ENCODE results near the gene MAB21L3. TPM values are rescaled to one million over a fixed set of nuclear protein-coding genes. Genes with fewer than 3 reads are reported as not detected.

The MAB21L3 gene
- total RNA-seq, 1 experiment from 2014 or later = not detected

GRCh38 chr1:116118471-116118870 is 7.3 kb downstream of the MAB21L3 start:
- H3K9me3 ChIP-seq (replicated peaks) = no peaks in the 10 kb centered on the region
- H3K36me3 ChIP-seq = no peaks in the 10 kb centered on the region
- DNase-seq (ENCODE audit: low read depth in 1 of 2, low spot score in 2 of 2) = no peak
- H3K4me1 ChIP-seq (replicated peaks) = peaks cover 19% of the 10 kb centered on the region
- no peak overlapping the region for H3K4me3 ChIP-seq
- H3K27me3 ChIP-seq (replicated peaks) = no peaks in the 10 kb centered on the region
- no peak overlapping the region for H3K27ac ChIP-seq

DNA sequence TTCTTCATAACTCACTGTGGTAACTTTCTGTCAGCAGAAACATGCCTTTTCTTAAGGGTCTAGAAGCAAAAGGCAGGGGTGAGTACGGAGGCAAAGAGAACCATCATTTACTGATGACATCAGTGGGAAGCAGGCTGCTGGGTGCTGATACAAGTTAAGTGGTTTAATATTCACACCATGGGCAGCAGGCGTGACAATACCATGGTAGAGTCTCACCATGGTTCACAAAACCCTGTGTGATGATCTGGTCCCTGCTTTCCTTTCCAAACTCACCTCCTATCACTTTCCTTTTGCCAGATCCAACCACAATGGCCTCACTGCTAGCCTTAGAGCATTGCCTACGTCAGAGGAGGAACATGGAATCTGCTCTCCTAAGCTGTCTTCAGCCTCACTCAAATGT is 8.7 kb downstream of the MAB21L3 start:
- no peak overlapping the region for H3K4me3 ChIP-seq
- DNase-seq (ENCODE audit: low read depth in 1 of 2, low spot score in 2 of 2) = no peak
- no peak overlapping the region for H3K27ac ChIP-seq
- no peaks in the 10 kb centered on the region for H3K27me3 ChIP-seq (replicated peaks)
- H3K4me1 ChIP-seq (replicated peaks) = peaks cover 17% of the 10 kb centered on the region
- H3K9me3 ChIP-seq (replicated peaks) = no peaks in the 10 kb centered on the region
- no peaks in the 10 kb centered on the region for H3K36me3 ChIP-seq

GRCh38 chr1:116122955-116123757 is 12.0 kb downstream of the MAB21L3 start:
- Histone ChIP-seq H3K4me1 (replicated peaks) (0 out of 2 replicates have a peak, but pooled peaks cover 3% of the 10 kb centered on the region), H3K36me3 (no peaks in the 10 kb centered on the region), H3K4me3 (no peak overlapping the region)

DNA sequence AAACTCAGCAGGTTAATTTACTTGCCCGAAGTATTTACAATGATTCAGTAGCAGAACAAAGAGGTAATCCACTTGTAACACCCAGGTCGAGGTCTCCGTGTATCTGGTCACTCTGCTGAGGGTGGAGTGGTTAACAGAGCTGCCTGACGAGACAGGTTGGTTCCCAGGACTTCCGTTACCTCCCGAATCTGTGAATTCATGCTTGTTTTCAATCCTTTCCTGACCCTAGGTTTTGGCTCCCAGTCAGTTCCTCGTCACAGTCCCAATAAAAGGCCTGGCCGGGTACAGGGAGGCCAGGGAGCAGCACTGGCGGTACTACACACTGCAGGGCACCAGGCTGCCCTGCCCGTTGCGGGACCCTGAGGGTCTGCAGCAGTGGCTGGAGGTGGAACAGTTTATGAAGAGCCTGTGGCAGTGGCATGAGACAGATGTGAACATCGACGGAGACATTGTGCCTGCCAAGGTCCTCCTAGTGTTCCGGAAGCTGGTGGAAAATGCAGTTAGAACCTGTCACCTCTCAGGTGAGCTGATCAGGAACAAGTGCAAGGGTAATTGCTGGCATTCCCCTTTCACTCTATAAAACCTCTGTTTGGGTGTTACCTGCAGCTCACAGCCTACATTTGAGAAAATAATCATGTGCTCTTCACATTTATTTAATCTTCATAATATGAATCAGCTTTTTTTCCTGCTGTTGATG is 12.8 kb downstream of the MAB21L3 start:
- H3K36me3 ChIP-seq = no peaks in the 10 kb centered on the region
- no peak overlapping the region for H3K27ac ChIP-seq
- DNase-seq (ENCODE audit: low read depth in 1 of 2, low spot score in 2 of 2) = no peak
- no peak overlapping the region for H3K4me3 ChIP-seq
- peaks cover 2% of the 10 kb centered on the region for H3K27me3 ChIP-seq (replicated peaks)
- 0 out of 2 replicates have a peak, but pooled peaks cover 3% of the 10 kb centered on the region for H3K4me1 ChIP-seq (replicated peaks)
- H3K9me3 ChIP-seq (replicated peaks) = no peaks in the 10 kb centered on the region

More at GRCh38 chr1:116122955-116123757, 12.0 kb downstream of the MAB21L3 start:
- H3K27ac ChIP-seq = no peak overlapping the region
- DNase-seq (ENCODE audit: low read depth in 1 of 2, low spot score in 2 of 2) = peak; percentile 42 to 71
- H3K27me3 ChIP-seq (replicated peaks) = peaks cover 2% of the 10 kb centered on the region
- H3K9me3 ChIP-seq (replicated peaks) = no peaks in the 10 kb centered on the region

DNA sequence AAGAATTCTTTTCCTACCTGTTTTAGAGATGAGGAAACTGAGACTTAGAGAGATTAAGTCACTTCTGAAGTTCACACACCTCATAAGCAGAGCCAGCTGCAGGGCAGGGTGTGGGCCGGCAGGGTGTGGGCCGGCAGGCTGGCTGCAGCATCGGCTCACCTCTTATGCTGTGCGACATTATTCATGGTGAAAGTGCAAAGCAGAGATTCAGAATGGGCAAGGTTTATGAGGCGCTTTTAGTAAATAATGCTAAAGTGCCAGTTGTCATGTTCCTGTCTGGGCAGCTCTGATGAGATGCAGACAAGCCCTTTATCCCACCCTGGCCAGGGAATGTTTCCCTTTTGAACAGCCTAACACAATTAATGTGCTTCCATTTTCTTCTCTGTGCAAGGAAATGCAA is 14.6 kb downstream of the MAB21L3 start:
- Histone ChIP-seq H3K4me3 (no peak overlapping the region), H3K36me3 (no peaks in the 10 kb centered on the region), H3K4me1 (replicated peaks) (0 out of 2 replicates have a peak, but pooled peaks cover 3% of the 10 kb centered on the region), H3K27ac (no peak overlapping the region), H3K27me3 (replicated peaks) (peaks cover 2% of the 10 kb centered on the region), H3K9me3 (replicated peaks) (no peaks in the 10 kb centered on the region)
- no peak for DNase-seq (ENCODE audit: low read depth in 1 of 2, low spot score in 2 of 2)

- no peaks in the 10 kb centered on the region for H3K9me3 ChIP-seq (replicated peaks)
- peaks cover 2% of the 10 kb centered on the region for H3K27me3 ChIP-seq (replicated peaks)
- no peaks in the 10 kb centered on the region for H3K36me3 ChIP-seq
- no peak overlapping the region for H3K4me3 ChIP-seq
- H3K4me1 ChIP-seq (replicated peaks) = 0 out of 2 replicates have a peak, but pooled peaks cover 3% of the 10 kb centered on the region
- no peak overlapping the region for H3K27ac ChIP-seq
- DNase-seq (ENCODE audit: low read depth in 1 of 2, low spot score in 2 of 2) = no peak
Measured at GRCh38 chr1:116126281-116126680, 15.1 kb downstream of the MAB21L3 start.

DNA sequence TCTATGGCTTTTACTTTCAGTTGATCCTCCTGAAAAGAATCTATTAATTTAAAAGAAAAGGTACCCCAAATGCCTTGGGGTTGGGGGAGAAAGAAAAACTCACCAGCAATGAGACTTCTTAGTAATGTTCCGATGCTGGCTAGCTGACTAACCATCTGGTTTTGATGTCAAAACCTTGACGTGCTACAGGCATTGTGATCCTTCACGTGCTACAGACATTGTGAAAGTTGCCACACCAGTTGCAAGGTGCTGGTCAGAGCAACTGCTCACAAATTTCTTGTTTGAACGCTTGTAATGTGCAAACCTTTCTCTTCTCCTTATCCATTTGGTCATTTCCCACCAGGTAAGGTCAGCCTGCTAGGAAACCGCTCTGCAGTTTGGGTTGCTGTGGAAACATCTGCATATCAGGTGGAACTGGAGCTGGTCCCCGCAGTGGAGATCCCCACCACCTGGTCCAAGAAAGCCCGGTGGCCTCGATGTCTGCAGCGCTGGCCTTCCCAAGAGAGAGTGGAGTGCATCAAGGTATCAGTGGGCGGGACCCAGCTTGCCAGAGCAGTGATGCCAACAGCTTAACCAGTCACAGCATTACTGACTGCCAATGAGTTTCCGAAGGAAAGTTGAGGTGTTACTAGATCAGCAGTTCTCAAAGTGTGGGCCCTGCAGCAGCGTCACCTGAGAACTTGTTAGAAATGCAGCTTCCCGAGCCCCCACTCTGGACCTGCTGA is 16.1 kb downstream of the MAB21L3 start:
- Histone ChIP-seq H3K27me3 (replicated peaks) (peaks cover 2% of the 10 kb centered on the region), H3K9me3 (replicated peaks) (no peaks in the 10 kb centered on the region), H3K36me3 (no peaks in the 10 kb centered on the region), H3K4me3 (no peak overlapping the region), H3K4me1 (replicated peaks) (0 out of 2 replicates have a peak, but pooled peaks cover 3% of the 10 kb centered on the region), H3K27ac (no peak overlapping the region)
- DNase-seq (ENCODE audit: low read depth in 1 of 2, low spot score in 2 of 2) = no peak

- Histone ChIP-seq H3K4me3 (no peak overlapping the region), H3K27ac (no peak overlapping the region), H3K4me1 (replicated peaks) (0 out of 2 replicates have a peak, but pooled peaks cover under 1% of the 10 kb centered on the region), H3K36me3 (no peaks in the 10 kb centered on the region), H3K9me3 (replicated peaks) (no peaks in the 10 kb centered on the region), H3K27me3 (replicated peaks) (peaks cover 2% of the 10 kb centered on the region)
- DNase-seq (ENCODE audit: low read depth in 1 of 2, low spot score in 2 of 2) = no peak
Measured at GRCh38 chr1:116127848-116128540, 16.8 kb downstream of the MAB21L3 start.

GRCh38 chr1:116128664-116129063 is 17.5 kb downstream of the MAB21L3 start:
- no peaks in the 10 kb centered on the region for H3K36me3 ChIP-seq

GRCh38 chr1:116129537-116129936 is 18.3 kb downstream of the MAB21L3 start:
- no peak for DNase-seq (ENCODE audit: low read depth in 1 of 2, low spot score in 2 of 2)
- H3K27me3 ChIP-seq (replicated peaks) = peaks cover 2% of the 10 kb centered on the region
- H3K27ac ChIP-seq = no peak overlapping the region
- no peak overlapping the region for H3K4me3 ChIP-seq
- no peaks in the 10 kb centered on the region for H3K36me3 ChIP-seq
- no peaks in the 10 kb centered on the region for H3K9me3 ChIP-seq (replicated peaks)
- no peaks in the 10 kb centered on the region for H3K4me1 ChIP-seq (replicated peaks)

More at GRCh38 chr1:116128664-116129063, 17.5 kb downstream of the MAB21L3 start:
- no peak overlapping the region for H3K27ac ChIP-seq
- no peak for DNase-seq (ENCODE audit: low read depth in 1 of 2, low spot score in 2 of 2)
- H3K4me3 ChIP-seq = no peak overlapping the region
- no peaks in the 10 kb centered on the region for H3K4me1 ChIP-seq (replicated peaks)
- H3K27me3 ChIP-seq (replicated peaks) = peaks cover 2% of the 10 kb centered on the region
- H3K9me3 ChIP-seq (replicated peaks) = no peaks in the 10 kb centered on the region

DNA sequence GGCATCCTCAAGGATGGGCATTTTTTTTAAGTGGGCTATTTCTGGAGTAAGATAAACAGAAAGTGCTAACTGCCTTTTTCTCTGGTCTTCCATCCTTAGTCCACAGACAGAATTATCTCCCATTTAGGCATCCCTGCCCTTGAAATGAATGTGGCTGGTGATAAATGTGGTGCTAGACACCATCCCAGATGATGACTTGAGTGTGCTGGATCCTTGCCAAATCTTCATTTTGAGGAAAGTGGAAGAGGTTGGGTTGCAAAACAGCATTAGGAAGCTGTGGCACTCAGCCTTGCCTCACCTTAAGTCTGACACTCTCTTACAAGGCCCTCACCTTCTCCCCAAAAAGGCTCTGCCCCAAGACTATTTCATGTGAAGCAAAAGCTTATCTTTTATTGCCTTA is 19.2 kb downstream of the MAB21L3 start:
- H3K9me3 ChIP-seq (replicated peaks) = no peaks in the 10 kb centered on the region
- no peak overlapping the region for H3K27ac ChIP-seq
- H3K4me3 ChIP-seq = no peak overlapping the region
- no peaks in the 10 kb centered on the region for H3K36me3 ChIP-seq
- DNase-seq (ENCODE audit: low read depth in 1 of 2, low spot score in 2 of 2) = no peak
- no peaks in the 10 kb centered on the region for H3K4me1 ChIP-seq (replicated peaks)
- peaks cover 2% of the 10 kb centered on the region for H3K27me3 ChIP-seq (replicated peaks)

DNA sequence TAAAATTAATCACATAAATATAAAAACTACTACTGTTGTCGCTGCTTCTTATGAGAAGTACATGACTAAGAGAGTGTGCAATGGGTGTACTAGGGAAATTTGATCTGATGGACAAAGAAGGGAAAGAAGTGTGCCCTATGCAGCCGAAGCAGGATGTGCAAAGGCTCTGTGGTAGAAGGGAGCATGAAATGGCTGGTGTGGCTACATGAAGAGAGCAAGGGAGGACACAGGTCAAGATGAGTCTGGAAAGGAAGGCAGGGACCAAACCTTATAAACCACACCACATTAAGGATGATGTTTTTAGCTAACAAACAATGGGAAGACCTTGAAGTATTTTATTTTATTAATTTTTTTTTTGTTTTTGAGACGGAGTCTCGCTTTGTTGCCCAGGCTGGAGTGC is 20.0 kb downstream of the MAB21L3 start:
- no peaks in the 10 kb centered on the region for H3K9me3 ChIP-seq (replicated peaks)

DNA sequence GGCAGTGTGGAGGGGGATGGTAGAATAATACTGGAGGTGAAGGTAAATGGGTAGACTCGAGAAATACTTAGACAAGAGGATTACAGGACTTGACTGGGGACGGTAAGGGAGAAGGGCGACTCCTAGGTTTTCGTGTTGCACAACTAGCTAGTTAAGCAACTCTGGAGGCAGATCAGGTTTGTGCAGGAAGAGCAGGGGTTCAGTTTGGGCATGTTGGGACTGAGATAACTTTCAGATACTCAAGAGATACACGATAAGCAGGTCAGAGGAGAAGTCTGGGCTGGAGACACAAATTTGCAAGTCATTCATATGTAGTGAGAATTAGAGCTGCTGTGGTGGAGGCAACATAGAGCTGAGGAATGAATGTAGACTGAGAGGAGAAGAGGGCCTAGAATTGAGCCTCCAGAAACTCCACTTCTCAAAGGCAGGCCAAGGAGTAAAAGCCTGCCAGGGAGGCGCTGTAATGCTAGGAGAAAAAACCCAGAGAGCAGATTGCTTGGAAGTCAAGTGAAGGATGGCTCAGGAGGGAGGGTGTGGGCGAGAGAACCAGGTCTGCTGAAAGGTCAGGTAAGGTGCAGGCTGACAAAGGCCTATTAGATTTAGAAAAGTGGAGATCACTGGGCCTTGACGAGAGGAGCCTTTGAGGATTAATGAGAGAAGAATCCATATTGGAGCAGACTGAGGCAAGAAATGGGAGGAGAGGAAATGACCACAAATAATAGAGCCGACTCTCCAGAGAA is 20.8 kb downstream of the MAB21L3 start:
- Histone ChIP-seq H3K4me1 (replicated peaks) (no peaks in the 10 kb centered on the region), H3K9me3 (replicated peaks) (no peaks in the 10 kb centered on the region), H3K27ac (no peak overlapping the region), H3K36me3 (no peaks in the 10 kb centered on the region), H3K27me3 (replicated peaks) (no peaks in the 10 kb centered on the region), H3K4me3 (no peak overlapping the region)
- no peak for DNase-seq (ENCODE audit: low read depth in 1 of 2, low spot score in 2 of 2)

More for the DNA sequence above, 20.0 kb downstream of the MAB21L3 start:
- H3K27ac ChIP-seq = no peak overlapping the region
- H3K4me3 ChIP-seq = no peak overlapping the region
- DNase-seq (ENCODE audit: low read depth in 1 of 2, low spot score in 2 of 2) = no peak
- H3K4me1 ChIP-seq (replicated peaks) = no peaks in the 10 kb centered on the region
- peaks cover under 1% of the 10 kb centered on the region; the same call in 1 of the 2 replicates for H3K27me3 ChIP-seq (replicated peaks)
- no peaks in the 10 kb centered on the region for H3K36me3 ChIP-seq

All from SJSA1 (cell line).